Stomach (tissue), 9 donors: ENCODE measurements around the gene SNX20. TPM values are rescaled to one million over a fixed set of nuclear protein-coding genes. Genes with fewer than 3 reads are reported as not detected.

ENCODE experiments used
- DNase-seq, 2 donors: peaks; one replicate each; pipeline versions ENCODE4 v3.0.0 to v3.0.0-alpha.2; 2013 to 2019
- H3K27ac ChIP-seq, 5 donors: fragments of 200-600 bp in 4 of 5; sonication (generic) in 4 of 5; one replicate each; pipeline ENCODE4 v1.5.1; 2013 to 2019; ENCODE audit warnings: mild to moderate bottlenecking in 1 of 5, moderate library complexity in 1 of 5
- H3K27me3 ChIP-seq, 3 donors: fragments of 200-600 bp; sonication (generic); one replicate each; pipeline ENCODE4 v1.5.1; 2017 to 2019; ENCODE audit warnings: mixed run types in 1 of 3
- H3K36me3 ChIP-seq, 4 donors: fragments of 200-600 bp; sonication (generic); 1 replicate in 3 of 4; 2 replicates in 1 of 4; pipeline ENCODE4 v1.5.1; 2016 to 2019
- H3K4me1 ChIP-seq, 4 donors: fragments of 200-600 bp; sonication (generic); one replicate each; pipeline ENCODE4 v1.5.1; 2016 to 2019
- H3K4me3 ChIP-seq, 4 donors: fragments of 200-600 bp; sonication (generic) in 3 of 4; one replicate each; pipeline ENCODE4 v1.5.1; 2016 to 2019; ENCODE audit warnings: mild to moderate bottlenecking in 1 of 4
- H3K9me3 ChIP-seq, 4 donors: fragments of 200-600 bp; sonication (generic); one replicate each; pipeline ENCODE4 v1.5.1; 2016 to 2019
- CTCF ChIP-seq, 7 experiments: fragments of 450-650 bp in 4 of 7; fragments of 200-600 bp in 3 of 7; sonication (generic) in 3 of 7; IDR thresholded peaks; one replicate each; pipeline ENCODE4 v1.5.1; 2016 to 2019; ENCODE audit warnings: antibody characterized with exemption in 7 of 7, control low read depth in 2 of 7, mild to moderate bottlenecking in 1 of 7
- EP300 ChIP-seq: sonication (generic); formaldehyde crosslinking; IDR thresholded peaks from one replicate; pipeline ENCODE4 v1.6.1; 2017; ENCODE audit warnings: antibody characterized with exemption
- POLR2A ChIP-seq, 4 donors: fragments of 450-650 bp; IDR thresholded peaks; one replicate each; pipeline ENCODE4 v1.6.1; 2016; ENCODE audit warnings: antibody characterized with exemption in 4 of 4, control low read depth in 2 of 4, mild to moderate bottlenecking in 1 of 4, moderate library complexity in 1 of 4
- POLR2AphosphoS5 ChIP-seq, 3 donors: sonication (generic); formaldehyde crosslinking; IDR thresholded peaks; one replicate each; pipeline ENCODE4 v1.6.1; 2016; ENCODE audit warnings: antibody characterized with exemption in 3 of 3
- WGBS, 5 donors: extraction: QIAGEN DNeasy Blood & Tissue Kit in 3 of 5; methylation state at CpG; one replicate each; pipeline versions ENCODE4 v1.1.5 to v1.1.7; 2013 to 2018; 5-methylcytosine and 5-hydroxymethylcytosine counted together
- intact Hi-C: fragments of 100-400 bp; cut with DNase I; formaldehyde crosslinking; loops from one replicate; pipeline ENCODE4 v1.15.1; 2023; ENCODE audit warnings: low total_unique reads
- polyA plus RNA-seq, 3 donors: library from polyadenylated mRNA; stranded (reverse); fragments of 200-250 nt; gene quantifications; one replicate each; pipeline ENCODE4 v1.2.3, GENCODE V29; 2013
- total RNA-seq, 5 donors: library from RNA; depleted of rRNA; stranded (reverse); fragments of >200 nt; gene quantifications; one replicate each; pipeline versions ENCODE4 v1.1.0 to v1.2.3, GENCODE V29; 2014 to 2016
- donor health status: healthy with polysubstance abuse.
- donor health status: Bipolar disorder and iron deficiency.
- donor health status: healthy.

Gene SNX20
- total and polyA plus RNA-seq, 8 donors: 0.29 to 7.4 (median 1.1) TPM; not detected in 1

- H3K9me3 ChIP-seq: peaks cover 0 to 33% (median 25%) of the 10 kb centered on the region in 4 donors
- peaks cover 0 to 3% (median 2%) of the 10 kb centered on the region in 4 donors for H3K4me1 ChIP-seq
- intact Hi-C loops: no loop called here
- DNase-seq: no peak
- H3K4me3 ChIP-seq: no peak overlapping the region
- H3K36me3 ChIP-seq: peaks cover 3 to 43% (median 26%) of the 10 kb centered on the region in 4 donors
- 55 to 80% (median 64%) methylated on average over 26 to 70 of the region's 70 CpGs for WGBS, 5 donors
- TF ChIP-seq EP300 (no peak), CTCF (IDR thresholded peaks at IDR 0.05) (no peak), POLR2A (IDR thresholded peaks at IDR 0.05) (no peak), POLR2AphosphoS5 (IDR thresholded peaks at IDR 0.05) (no peak)
- no peak overlapping the region for H3K27ac ChIP-seq
- H3K27me3 ChIP-seq: peaks cover 0 to 10% (median 0%) of the 10 kb centered on the region in 3 donors
These were observed 7.4 kb downstream of the SNX20 start for GRCh38 chr16:50673496-50674275.

GRCh38 chr16:50671644-50672260, 9.4 kb downstream of the SNX20 start:
- 52 to 72% (median 58%) methylated on average over 2 of the region's 2 CpGs for WGBS, 5 donors
- Histone ChIP-seq H3K4me3 (no peak overlapping the region), H3K27ac (no peak overlapping the region), H3K4me1 (peaks cover 0 to 17% (median 11%) of the 10 kb centered on the region in 4 donors), H3K27me3 (peaks cover 0 to 10% (median 0%) of the 10 kb centered on the region in 3 donors), H3K9me3 (peaks cover 0 to 33% (median 25%) of the 10 kb centered on the region in 4 donors), H3K36me3 (peaks cover 3 to 38% (median 25%) of the 10 kb centered on the region in 4 donors)
- DNase-seq: no peak
- TF ChIP-seq CTCF (IDR thresholded peaks at IDR 0.05) (peak in 2 of 7 experiments; percentile 14 to 33), EP300 (no peak)
- intact Hi-C loops: no loop called here

- Histone ChIP-seq H3K4me1 (peaks cover 0 to 22% (median 12%) of the 10 kb centered on the region in 4 donors), H3K9me3 (peaks cover 0 to 33% (median 25%) of the 10 kb centered on the region in 4 donors), H3K4me3 (no peak overlapping the region), H3K27ac (no peak overlapping the region), H3K27me3 (peaks cover 0 to 10% (median 0%) of the 10 kb centered on the region in 3 donors), H3K36me3 (peaks cover 3 to 27% (median 19%) of the 10 kb centered on the region in 4 donors)
- 89 to 93% (median 92%) methylated on average over 6 of the region's 6 CpGs for WGBS, 5 donors
- no peak for DNase-seq
- intact Hi-C loops: no loop called here
- TF ChIP-seq POLR2AphosphoS5 (IDR thresholded peaks at IDR 0.05) (no peak), EP300 (no peak), POLR2A (IDR thresholded peaks at IDR 0.05) (no peak), CTCF (IDR thresholded peaks at IDR 0.05) (no peak)
These were observed 10.6 kb downstream of the SNX20 start for GRCh38 chr16:50670476-50670875.

GRCh38 chr16:50669741-50670140, 11.4 kb downstream of the SNX20 start:
- no peak overlapping the region for H3K27ac ChIP-seq
- H3K27me3 ChIP-seq: peaks cover 0 to 10% (median 0%) of the 10 kb centered on the region in 3 donors
- H3K9me3 ChIP-seq: peaks cover 0 to 33% (median 25%) of the 10 kb centered on the region in 4 donors
- no peak overlapping the region for H3K4me3 ChIP-seq
- peaks cover 3 to 22% (median 16%) of the 10 kb centered on the region in 4 donors for H3K36me3 ChIP-seq
- no peak for TF ChIP-seq EP300
- TF ChIP-seq POLR2AphosphoS5 (IDR thresholded peaks at IDR 0.05): no peak
- no peak for DNase-seq
- WGBS, 5 donors: 92 to 100% (median 98%) methylated on average over 2 to 4 of the region's 4 CpGs
- intact Hi-C loops: loop anchor here (10.0 kb wide), 1 partner anchor 295 kb away; no protein-coding TSS in a partner anchor
- H3K4me1 ChIP-seq: peaks cover 0 to 29% (median 17%) of the 10 kb centered on the region in 4 donors
